ENCODE results near the gene TBC1D8.
A peak's percentile ranks its signal among the peaks of the same experiment; 100 is the strongest.

TBC1D8 gene

DNA sequence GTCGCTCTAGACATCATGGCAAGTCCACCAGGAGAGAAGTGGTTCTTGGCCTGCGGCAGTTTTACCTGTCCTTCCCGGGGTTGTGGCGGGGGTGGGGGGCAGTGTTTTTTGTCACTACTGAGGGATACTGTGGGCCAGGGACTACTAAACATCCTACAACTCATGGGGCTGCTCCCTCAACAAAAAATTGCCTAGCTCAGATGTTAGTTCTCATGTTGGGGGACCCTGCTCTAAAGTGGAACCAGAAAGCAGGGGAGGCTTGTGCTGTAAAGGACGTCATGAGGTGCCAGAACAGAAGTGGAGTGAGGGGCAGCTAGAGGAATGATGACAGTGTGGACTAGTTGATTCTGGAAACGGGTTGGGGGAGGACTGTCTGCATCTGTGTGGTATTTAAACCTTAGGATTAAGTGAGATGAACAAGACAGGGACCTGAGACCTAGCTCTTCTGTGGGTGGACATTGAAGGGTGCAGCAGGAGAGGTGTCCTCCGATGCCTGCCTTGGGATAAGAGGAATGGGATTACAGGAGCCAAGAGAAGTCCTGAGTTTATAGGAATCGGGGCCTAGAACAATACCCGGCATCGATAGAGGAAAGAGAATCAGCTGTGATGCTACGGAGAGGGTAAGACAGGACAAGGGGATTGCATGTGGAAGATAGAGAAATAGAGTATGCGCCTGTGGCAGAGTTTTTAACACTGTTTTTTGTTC lies 146.4 kb downstream of the TBC1D8 start:
- H3K36me3 ChIP-seq (ENCODE audit: control insufficient read depth in 2 of 2, insufficient read depth in 2 of 2, low read length in 2 of 2) = peaks cover 49 to 53% of the 10 kb centered on the region in 2 donors
- no peaks in the 10 kb centered on the region for H3K27me3 ChIP-seq (ENCODE audit: control insufficient read depth in 2 of 2, insufficient read depth in 2 of 2, low read length in 2 of 2)
- no peaks in the 10 kb centered on the region for H3K9me3 ChIP-seq (ENCODE audit: control insufficient read depth in 2 of 2, low read length in 2 of 2)
- no peak overlapping the region for H3K4me3 ChIP-seq (ENCODE audit: low read length in 2 of 2)
- H3K4me1 ChIP-seq (ENCODE audit: control insufficient read depth in 2 of 2, insufficient read depth in 2 of 2, low read length in 2 of 2) = peaks cover 15 to 18% of the 10 kb centered on the region in 2 donors
- no peak overlapping the region for H3K9ac ChIP-seq (ENCODE audit: low read depth in 1 of 2, low read length in 2 of 2)
- no peak overlapping the region for H3K27ac ChIP-seq (ENCODE audit: low read depth in 2 of 2, low read length in 2 of 2)

DNA sequence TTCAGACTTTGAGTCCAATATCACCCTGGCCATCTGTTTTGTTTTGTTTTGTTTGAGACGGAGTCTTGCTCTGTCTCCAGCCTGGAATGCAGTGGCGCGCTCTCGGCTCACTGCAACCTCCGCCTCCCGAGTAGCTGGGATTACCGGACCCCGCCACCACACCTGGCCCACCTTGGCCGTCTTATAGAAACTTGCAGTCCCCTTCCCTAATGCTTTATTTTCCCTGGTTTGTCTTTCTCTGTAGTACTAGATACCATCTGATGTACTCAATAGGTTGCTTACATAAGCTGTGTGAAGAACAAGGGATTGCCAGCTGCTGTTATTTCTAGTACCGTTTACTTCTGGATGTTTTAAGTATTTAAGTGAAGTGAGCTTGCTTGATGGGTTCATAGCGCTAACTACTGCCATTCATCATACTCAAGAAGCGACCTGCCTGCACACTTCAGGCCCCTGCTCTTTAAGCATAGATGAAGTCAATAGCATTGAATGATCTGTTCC lies 147.9 kb downstream of the TBC1D8 start:
- Histone ChIP-seq H3K9ac (ENCODE audit: low read depth in 1 of 2, low read length in 2 of 2) (peak overlapping the region; percentile 96 to 98), H3K4me1 (ENCODE audit: control insufficient read depth in 2 of 2, insufficient read depth in 2 of 2, low read length in 2 of 2) (peaks cover 15 to 18% of the 10 kb centered on the region in 2 donors), H3K4me3 (ENCODE audit: low read length in 2 of 2) (peak overlapping the region; percentile 93 to 97), H3K9me3 (ENCODE audit: control insufficient read depth in 2 of 2, low read length in 2 of 2) (no peaks in the 10 kb centered on the region), H3K27ac (ENCODE audit: low read depth in 2 of 2, low read length in 2 of 2) (no peak overlapping the region), H3K27me3 (ENCODE audit: control insufficient read depth in 2 of 2, insufficient read depth in 2 of 2, low read length in 2 of 2) (no peaks in the 10 kb centered on the region), H3K36me3 (ENCODE audit: control insufficient read depth in 2 of 2, insufficient read depth in 2 of 2, low read length in 2 of 2) (peaks cover 46 to 48% of the 10 kb centered on the region in 2 donors)

DNA sequence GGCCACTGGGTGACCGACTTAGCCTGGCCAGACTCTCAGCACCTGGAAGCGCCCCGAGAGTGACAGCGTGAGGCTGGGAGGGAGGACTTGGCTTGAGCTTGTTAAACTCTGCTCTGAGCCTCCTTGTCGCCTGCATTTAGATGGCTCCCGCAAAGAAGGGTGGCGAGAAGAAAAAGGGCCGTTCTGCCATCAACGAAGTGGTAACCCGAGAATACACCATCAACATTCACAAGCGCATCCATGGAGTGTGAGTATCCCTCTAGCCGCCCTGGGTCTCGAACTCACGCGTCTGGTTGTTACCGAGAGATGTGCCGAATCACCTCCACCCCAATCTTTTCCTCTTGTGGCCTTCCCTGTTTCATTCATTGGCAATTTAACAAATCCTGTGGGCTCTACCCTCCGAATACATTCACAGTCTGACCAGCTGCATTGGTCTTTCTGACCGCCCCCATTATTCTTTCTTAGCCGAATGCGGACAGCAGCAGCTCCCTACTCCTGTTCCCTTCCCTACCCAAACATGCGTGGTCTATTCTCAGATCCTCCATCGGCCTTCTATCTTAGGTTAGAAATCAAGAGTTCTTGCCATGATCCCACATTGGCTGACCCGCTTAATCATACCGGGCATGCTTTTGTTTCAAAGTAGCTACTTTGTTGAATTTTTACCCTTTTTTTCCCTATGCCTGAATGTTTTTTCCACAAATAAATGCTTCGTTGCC lies 148.5 kb downstream of the TBC1D8 start:
- H3K9me3 ChIP-seq (ENCODE audit: control insufficient read depth in 2 of 2, low read length in 2 of 2) = no peaks in the 10 kb centered on the region
- H3K4me3 ChIP-seq (ENCODE audit: low read length in 2 of 2) = peak overlapping the region; percentile 93 to 97
- H3K36me3 ChIP-seq (ENCODE audit: control insufficient read depth in 2 of 2, insufficient read depth in 2 of 2, low read length in 2 of 2) = peaks cover 42 to 43% of the 10 kb centered on the region in 2 donors
- peak overlapping the region; percentile 96 to 98 for H3K9ac ChIP-seq (ENCODE audit: low read depth in 1 of 2, low read length in 2 of 2)
- H3K27me3 ChIP-seq (ENCODE audit: control insufficient read depth in 2 of 2, insufficient read depth in 2 of 2, low read length in 2 of 2) = no peaks in the 10 kb centered on the region
- peaks cover 15 to 18% of the 10 kb centered on the region in 2 donors for H3K4me1 ChIP-seq (ENCODE audit: control insufficient read depth in 2 of 2, insufficient read depth in 2 of 2, low read length in 2 of 2)
- peak overlapping the region; percentile 77 to 90 for H3K27ac ChIP-seq (ENCODE audit: low read depth in 2 of 2, low read length in 2 of 2)

DNA sequence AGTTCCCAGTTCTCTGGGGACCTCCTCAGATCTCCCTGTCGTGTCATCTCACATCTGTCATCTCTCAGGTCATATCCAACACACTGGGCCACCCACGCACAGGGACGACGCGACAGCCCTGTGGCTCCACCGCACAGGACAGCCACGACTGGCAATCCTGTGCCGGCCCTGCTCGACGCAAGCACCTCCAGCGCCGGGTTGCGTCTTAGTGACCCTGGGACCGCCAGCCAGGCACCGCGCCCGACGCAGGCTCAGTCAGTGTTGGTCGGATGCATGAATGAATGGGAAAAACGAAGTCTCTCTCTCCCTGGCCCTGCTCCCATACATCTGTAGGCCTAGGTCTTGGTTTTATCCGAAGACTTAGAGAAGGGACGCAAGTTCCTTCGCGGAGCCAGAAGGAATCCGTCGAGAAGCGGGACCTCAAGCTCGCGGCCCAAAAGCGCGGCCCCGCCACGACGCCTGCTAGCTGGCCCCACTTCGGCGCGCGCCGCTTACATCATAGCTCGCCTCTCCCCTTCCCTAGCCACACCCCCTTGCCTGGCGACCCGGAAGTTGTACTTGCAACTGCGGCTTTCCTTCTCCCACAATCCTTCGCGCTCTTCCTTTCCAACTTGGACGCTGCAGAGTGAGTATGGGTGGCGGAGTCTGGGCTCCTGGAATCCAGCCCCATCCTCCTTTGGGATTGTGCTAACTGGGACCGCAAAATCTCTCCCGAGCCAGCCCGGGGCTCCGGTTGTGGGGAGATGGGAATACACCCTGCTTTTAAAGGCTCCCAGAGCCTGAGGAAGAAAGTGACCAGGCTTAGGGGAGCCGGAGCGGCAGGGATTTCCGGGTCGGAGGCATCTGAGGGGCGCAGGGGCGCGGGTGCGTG lies 149.3 kb downstream of the TBC1D8 start, which contains the start of gene RPL31:
Gene RPL31 (plus strand): TSS at position 599 of the 871 bp plus-strand sequence. CDS start 413 bp downstream, outside the sequence.
- Histone ChIP-seq H3K27me3 (ENCODE audit: control insufficient read depth in 2 of 2, insufficient read depth in 2 of 2, low read length in 2 of 2) (no peaks in the 10 kb centered on the region), H3K36me3 (ENCODE audit: control insufficient read depth in 2 of 2, insufficient read depth in 2 of 2, low read length in 2 of 2) (peaks cover 34 to 35% of the 10 kb centered on the region in 2 donors), H3K9ac (ENCODE audit: low read depth in 1 of 2, low read length in 2 of 2) (peak within 1 kb of the TSS; percentile 96 to 98), H3K27ac (ENCODE audit: low read depth in 2 of 2, low read length in 2 of 2) (peak within 1 kb of the TSS; percentile 77 to 90), H3K4me3 (ENCODE audit: low read length in 2 of 2) (peak within 1 kb of the TSS; percentile 93 to 97), H3K4me1 (ENCODE audit: control insufficient read depth in 2 of 2, insufficient read depth in 2 of 2, low read length in 2 of 2) (peaks cover 15 to 18% of the 10 kb centered on the region in 2 donors), H3K9me3 (ENCODE audit: control insufficient read depth in 2 of 2, low read length in 2 of 2) (no peaks in the 10 kb centered on the region)

DNA sequence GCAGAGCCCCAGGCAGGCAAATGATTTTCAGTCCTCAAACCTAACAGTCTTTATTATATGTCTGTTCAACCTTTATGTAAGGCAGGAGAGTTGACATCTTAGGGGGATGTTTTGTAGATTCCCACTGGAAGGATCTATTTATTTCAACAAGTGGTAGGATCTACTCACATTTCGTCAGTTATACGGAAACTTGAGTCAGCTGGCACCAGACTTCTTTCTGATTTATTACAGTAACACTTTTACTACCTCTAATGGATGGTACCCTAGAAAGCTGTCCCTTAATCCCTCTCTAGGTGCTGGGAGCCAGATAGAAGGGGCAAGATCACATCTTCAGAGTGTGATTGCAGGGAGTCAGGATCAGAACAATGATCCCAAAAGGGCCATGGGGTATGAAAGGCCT lies 151.2 kb downstream of the TBC1D8 start:
- Histone ChIP-seq H3K27ac (ENCODE audit: low read depth in 2 of 2, low read length in 2 of 2) (no peak overlapping the region), H3K36me3 (ENCODE audit: control insufficient read depth in 2 of 2, insufficient read depth in 2 of 2, low read length in 2 of 2) (peaks cover 15 to 22% of the 10 kb centered on the region in 2 donors), H3K27me3 (ENCODE audit: control insufficient read depth in 2 of 2, insufficient read depth in 2 of 2, low read length in 2 of 2) (no peaks in the 10 kb centered on the region), H3K9me3 (ENCODE audit: control insufficient read depth in 2 of 2, low read length in 2 of 2) (no peaks in the 10 kb centered on the region), H3K4me3 (ENCODE audit: low read length in 2 of 2) (no peak overlapping the region), H3K9ac (ENCODE audit: low read depth in 1 of 2, low read length in 2 of 2) (no peak overlapping the region), H3K4me1 (ENCODE audit: control insufficient read depth in 2 of 2, insufficient read depth in 2 of 2, low read length in 2 of 2) (peaks cover 15 to 18% of the 10 kb centered on the region in 2 donors)

DNA sequence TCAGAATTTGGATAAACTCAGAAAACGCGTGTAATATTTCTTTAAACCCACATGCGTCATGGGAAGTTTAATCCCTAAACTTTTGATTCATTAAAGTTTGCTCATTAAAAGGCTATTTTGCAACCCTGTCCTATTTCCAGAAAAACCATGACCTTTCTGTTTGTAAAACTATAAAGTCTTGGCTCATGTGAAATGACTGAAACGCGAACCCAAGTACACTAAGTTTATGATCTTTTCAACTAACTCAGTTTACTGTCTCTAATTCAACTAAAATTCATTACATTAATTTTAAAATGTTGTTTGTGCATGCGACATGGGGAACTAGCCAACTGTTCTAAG lies 153.0 kb downstream of the TBC1D8 start:
- Histone ChIP-seq H3K36me3 (ENCODE audit: control insufficient read depth in 2 of 2, insufficient read depth in 2 of 2, low read length in 2 of 2) (peaks cover 8 to 9% of the 10 kb centered on the region in 2 donors), H3K9ac (ENCODE audit: low read depth in 1 of 2, low read length in 2 of 2) (no peak overlapping the region), H3K4me1 (ENCODE audit: control insufficient read depth in 2 of 2, insufficient read depth in 2 of 2, low read length in 2 of 2) (peaks cover 7 to 8% of the 10 kb centered on the region in 2 donors), H3K4me3 (ENCODE audit: low read length in 2 of 2) (no peak overlapping the region), H3K27ac (ENCODE audit: low read depth in 2 of 2, low read length in 2 of 2) (no peak overlapping the region), H3K9me3 (ENCODE audit: control insufficient read depth in 2 of 2, low read length in 2 of 2) (no peaks in the 10 kb centered on the region), H3K27me3 (ENCODE audit: control insufficient read depth in 2 of 2, insufficient read depth in 2 of 2, low read length in 2 of 2) (no peaks in the 10 kb centered on the region)

DNA sequence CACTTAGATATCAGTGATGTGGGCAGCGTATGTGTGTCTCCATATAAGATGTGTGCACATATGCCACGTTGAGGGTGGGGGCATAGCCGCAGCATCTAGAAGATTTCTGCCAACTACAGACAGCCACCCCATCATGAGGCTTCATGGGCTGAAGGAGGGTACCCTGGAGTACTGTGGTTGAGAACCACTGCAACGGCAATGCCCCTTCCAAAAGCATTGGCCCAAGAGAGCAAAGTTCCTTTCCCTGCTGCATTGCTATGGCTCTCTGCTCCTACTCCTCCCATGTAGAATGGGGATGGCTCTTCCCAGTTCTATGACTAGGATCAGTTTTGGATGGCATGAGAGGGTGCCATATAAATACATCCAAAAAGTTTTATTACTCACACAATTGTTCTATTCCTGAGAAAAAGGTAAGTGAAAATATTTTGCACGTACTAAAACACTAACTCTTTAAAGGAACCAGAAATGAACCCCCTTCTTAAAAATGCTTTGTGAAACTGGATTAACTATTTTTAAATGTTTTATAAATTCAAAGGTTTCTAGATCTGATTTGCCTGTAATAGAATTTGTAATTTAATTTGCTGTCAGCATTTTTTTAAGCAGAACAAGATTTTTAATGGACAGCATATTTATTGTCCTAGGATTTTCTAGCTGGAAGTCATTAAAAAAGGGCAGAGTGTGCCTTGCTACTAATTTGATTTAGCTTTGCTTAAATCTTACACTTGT lies 153.5 kb downstream of the TBC1D8 start:
- H3K9ac ChIP-seq (ENCODE audit: low read depth in 1 of 2, low read length in 2 of 2) = no peak overlapping the region
- no peak overlapping the region for H3K4me3 ChIP-seq (ENCODE audit: low read length in 2 of 2)
- no peaks in the 10 kb centered on the region for H3K9me3 ChIP-seq (ENCODE audit: control insufficient read depth in 2 of 2, low read length in 2 of 2)
- H3K4me1 ChIP-seq (ENCODE audit: control insufficient read depth in 2 of 2, insufficient read depth in 2 of 2, low read length in 2 of 2) = peaks cover 4 to 5% of the 10 kb centered on the region in 2 donors
- H3K36me3 ChIP-seq (ENCODE audit: control insufficient read depth in 2 of 2, insufficient read depth in 2 of 2, low read length in 2 of 2) = peaks cover 8 to 9% of the 10 kb centered on the region in 2 donors
- no peaks in the 10 kb centered on the region for H3K27me3 ChIP-seq (ENCODE audit: control insufficient read depth in 2 of 2, insufficient read depth in 2 of 2, low read length in 2 of 2)
- no peak overlapping the region for H3K27ac ChIP-seq (ENCODE audit: low read depth in 2 of 2, low read length in 2 of 2)

DNA sequence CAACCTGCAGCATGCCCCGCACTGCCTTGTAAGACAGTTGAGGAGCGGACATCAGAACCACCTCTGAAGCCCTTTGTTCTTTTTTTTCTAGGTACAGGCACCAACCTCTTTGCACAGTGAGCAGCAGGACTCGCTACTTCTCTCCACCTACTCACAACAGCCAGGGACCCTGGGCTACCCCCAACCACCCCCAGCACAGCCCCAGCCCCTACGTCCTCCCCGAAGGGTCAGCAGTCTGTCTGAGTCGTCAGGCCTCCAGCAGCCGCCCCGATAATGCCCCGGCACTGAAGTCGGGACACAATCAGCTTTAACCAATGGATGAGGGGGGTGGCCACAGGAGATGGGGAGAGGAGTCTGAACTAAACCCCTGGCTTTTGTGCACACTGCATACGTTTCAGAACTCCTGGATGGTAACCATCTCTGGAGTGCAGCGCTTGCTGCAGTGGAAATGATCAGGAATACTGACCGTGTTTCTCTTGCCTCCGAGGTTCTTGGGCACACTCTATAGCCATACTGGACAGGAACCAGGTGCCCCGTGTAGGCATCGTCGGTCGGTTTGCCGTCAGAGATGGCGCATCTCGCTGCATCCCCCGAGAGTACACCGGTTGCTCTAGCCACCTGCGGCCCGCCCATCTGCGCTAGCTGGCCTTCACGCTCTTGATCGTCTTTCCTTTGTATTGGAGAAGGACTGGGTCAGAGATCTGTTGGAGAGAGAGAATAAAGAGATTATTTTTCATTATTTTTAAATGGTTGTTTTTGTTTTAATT lies 155.7 kb downstream of the TBC1D8 start:
- Histone ChIP-seq H3K27me3 (ENCODE audit: control insufficient read depth in 2 of 2, insufficient read depth in 2 of 2, low read length in 2 of 2) (no peaks in the 10 kb centered on the region), H3K9ac (ENCODE audit: low read depth in 1 of 2, low read length in 2 of 2) (no peak overlapping the region), H3K36me3 (ENCODE audit: control insufficient read depth in 2 of 2, insufficient read depth in 2 of 2, low read length in 2 of 2) (peaks cover 9 to 12% of the 10 kb centered on the region in 2 donors), H3K27ac (ENCODE audit: low read depth in 2 of 2, low read length in 2 of 2) (no peak overlapping the region), H3K9me3 (ENCODE audit: control insufficient read depth in 2 of 2, low read length in 2 of 2) (no peaks in the 10 kb centered on the region), H3K4me3 (ENCODE audit: low read length in 2 of 2) (no peak overlapping the region), H3K4me1 (ENCODE audit: control insufficient read depth in 2 of 2, insufficient read depth in 2 of 2, low read length in 2 of 2) (no peaks in the 10 kb centered on the region)

DNA sequence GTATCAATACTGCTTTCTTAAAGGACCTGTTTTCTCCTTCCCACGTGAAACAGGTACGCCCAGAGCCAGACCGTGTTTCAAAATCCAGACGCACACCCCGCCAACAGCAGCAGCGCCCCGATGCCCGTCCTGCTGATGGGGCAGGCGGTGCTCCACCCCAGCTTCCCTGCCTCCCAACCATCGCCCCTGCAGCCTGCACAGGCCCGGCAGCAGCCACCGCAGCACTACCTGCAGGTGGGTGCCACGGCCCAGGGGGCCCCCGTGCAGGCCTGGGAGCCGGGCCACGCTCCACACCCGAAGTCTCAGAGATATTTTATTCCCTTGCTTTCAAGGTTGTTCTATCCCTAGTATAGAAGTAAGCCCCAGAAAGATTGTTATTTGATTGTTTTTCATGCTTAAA lies 157.9 kb downstream of the TBC1D8 start:
- no peak overlapping the region for H3K4me3 ChIP-seq (ENCODE audit: low read length in 2 of 2)

More for the DNA sequence above, 157.9 kb downstream of the TBC1D8 start:
- Histone ChIP-seq H3K9ac (ENCODE audit: low read depth in 1 of 2, low read length in 2 of 2) (no peak overlapping the region), H3K27ac (ENCODE audit: low read depth in 2 of 2, low read length in 2 of 2) (no peak overlapping the region), H3K4me1 (ENCODE audit: control insufficient read depth in 2 of 2, insufficient read depth in 2 of 2, low read length in 2 of 2) (no peaks in the 10 kb centered on the region), H3K27me3 (ENCODE audit: control insufficient read depth in 2 of 2, insufficient read depth in 2 of 2, low read length in 2 of 2) (no peaks in the 10 kb centered on the region), H3K36me3 (ENCODE audit: control insufficient read depth in 2 of 2, insufficient read depth in 2 of 2, low read length in 2 of 2) (peaks cover 9 to 13% of the 10 kb centered on the region in 2 donors), H3K9me3 (ENCODE audit: control insufficient read depth in 2 of 2, low read length in 2 of 2) (no peaks in the 10 kb centered on the region)
